Stimulated activated CD8-positive, alpha-beta memory T cell treated with anti-CD3 and anti-CD28 coated beads, Interleukin-4, amount 100 ng/mL, for 1 hour (primary cell): ENCODE data around the gene RHOXF2B.
"Not testable (repeated sequence)": the region's sequence is repeated elsewhere in the genome, so short reads cannot be mapped to it uniquely, and the experiment has no call there.

Experiments
- DNase-seq, 2 donors: peaks; one replicate each; pipeline ENCODE4 v3.0.0-alpha.2; 2020; ENCODE audit warnings: low read depth in 2 of 2, low spot score in 1 of 2

Gene RHOXF2B

GRCh38 chrX:120077590-120077989 lies at the start of gene RHOXF2B:
Gene RHOXF2B, minus strand, starts transcription at chrX:120077690. Its CDS starts 138 bp downstream, at chrX:120077552.
- DNase-seq, result not testable (repeated sequence)

GRCh38 chrX:120125444-120125843 lies 48.0 kb upstream of the RHOXF2B start:
- no peak for DNase-seq

- DNase-seq, result no peak
Measured at GRCh38 chrX:120120223-120120622, 42.7 kb upstream of the RHOXF2B start.

GRCh38 chrX:120115438-120115963 lies 38.0 kb upstream of the RHOXF2B start, which contains the start of gene RHOXF1:
Gene RHOXF1, minus strand, starts transcription at chrX:120115913. Its CDS starts 51 bp downstream, at chrX:120115862.
- no peak for DNase-seq

- no peak for DNase-seq
Measured at GRCh38 chrX:120111611-120112010, 34.1 kb upstream of the RHOXF2B start.

- no peak for DNase-seq
Measured at GRCh38 chrX:120109378-120109777, 31.9 kb upstream of the RHOXF2B start.

GRCh38 chrX:120104707-120105106 lies 27.2 kb upstream of the RHOXF2B start:
- not testable (repeated sequence) for DNase-seq

GRCh38 chrX:120101057-120101456 lies 23.6 kb upstream of the RHOXF2B start:
- not testable (repeated sequence) for DNase-seq

GRCh38 chrX:120090208-120090607 lies 12.7 kb upstream of the RHOXF2B start:
- no peak for DNase-seq

GRCh38 chrX:120087289-120088017 lies 10.0 kb upstream of the RHOXF2B start:
- no peak for DNase-seq

GRCh38 chrX:120085553-120086185 lies 8.2 kb upstream of the RHOXF2B start:
- not testable (repeated sequence) for DNase-seq

GRCh38 chrX:120066169-120066568 lies 11.3 kb downstream of the RHOXF2B start:
- DNase-seq, result not testable (repeated sequence)

- DNase-seq, result not testable (repeated sequence)
Measured at GRCh38 chrX:120042712-120043111, 34.8 kb downstream of the RHOXF2B start.

GRCh38 chrX:120042247-120042646 lies 35.2 kb downstream of the RHOXF2B start:
- not testable (repeated sequence) for DNase-seq

- not testable (repeated sequence) for DNase-seq
Measured at GRCh38 chrX:120040176-120040575, 37.3 kb downstream of the RHOXF2B start.

GRCh38 chrX:120039087-120039733 lies 38.3 kb downstream of the RHOXF2B start:
- not testable (repeated sequence) for DNase-seq

- DNase-seq, result no peak
Measured at GRCh38 chrX:120036704-120037103, 40.8 kb downstream of the RHOXF2B start.

- DNase-seq, result not testable (repeated sequence)
Measured at GRCh38 chrX:120035522-120036309, 41.8 kb downstream of the RHOXF2B start.

GRCh38 chrX:120029354-120029753 lies 48.1 kb downstream of the RHOXF2B start:
- no peak for DNase-seq

GRCh38 chrX:120023259-120023658 lies 54.2 kb downstream of the RHOXF2B start:
- no peak for DNase-seq

- DNase-seq, result no peak
Measured at GRCh38 chrX:120022763-120023162, 54.7 kb downstream of the RHOXF2B start.
